OCI-LY1 (cell line): ENCODE data around the gene TUBGCP2.

Source experiments
- H2AFZ ChIP-seq: fragments of 200-600 bp; sonication (generic), shearing (Covaris generic); 2 replicates; pipeline ENCODE4 v1.6.0; 2014; ENCODE audit warnings: antibody characterized with exemption, mild to moderate bottlenecking, low read length
- H3F3A ChIP-seq: fragments of 200-600 bp; sonication (generic), shearing (Covaris generic); 2 replicates; pipeline ENCODE4 v1.6.0; 2014; ENCODE audit warnings: mild to moderate bottlenecking, antibody characterized with exemption, low read length, moderate library complexity; ENCODE audit not compliant: insufficient read depth
- H3K27ac ChIP-seq: fragments of 200-600 bp; sonication (generic); 2 replicates; pipeline ENCODE4 v1.5.1; 2014; ENCODE audit warnings: low read length, mixed run types, mild to moderate bottlenecking, low read depth; ENCODE audit not compliant: poor library complexity, severe bottlenecking
- H3K27me3 ChIP-seq: fragments of 200-600 bp; sonication (generic); 2 replicates; pipeline ENCODE4 v1.6.0; 2014; ENCODE audit warnings: antibody characterized with exemption, mild to moderate bottlenecking, low read length, moderate library complexity; ENCODE audit not compliant: insufficient read depth
- H3K36me3 ChIP-seq: fragments of 200-600 bp; sonication (generic); 2 replicates; pipeline ENCODE4 v1.6.1; 2014; ENCODE audit warnings: mild to moderate bottlenecking, antibody characterized with exemption, low read length, moderate library complexity, mixed read lengths; ENCODE audit not compliant: insufficient read depth
- H3K4me1 ChIP-seq: fragments of 200-600 bp; sonication (generic); 2 replicates; pipeline ENCODE4 v1.5.1; 2014; ENCODE audit warnings: mild to moderate bottlenecking, low read length, moderate library complexity; ENCODE audit not compliant: insufficient read depth, severe bottlenecking
- H3K4me2 ChIP-seq: fragments of 200-600 bp; sonication (generic), shearing (Covaris generic); 2 replicates; pipeline ENCODE4 v1.6.1; 2014; ENCODE audit warnings: low read length
- H3K4me3 ChIP-seq: fragments of 200-600 bp; sonication (generic); 2 replicates; pipeline ENCODE4 v1.5.1; 2014; ENCODE audit warnings: low read length, low read depth, mild to moderate bottlenecking, mixed read lengths; ENCODE audit not compliant: poor library complexity, severe bottlenecking
- H3K79me2 ChIP-seq: fragments of 200-600 bp; shearing (Covaris generic); 2 replicates; pipeline ENCODE4 v1.6.1; 2016; ENCODE audit warnings: mixed run types, low read length, mixed read lengths; ENCODE audit not compliant: insufficient read depth
- H3K9ac ChIP-seq: fragments of 200-600 bp; sonication (generic), shearing (Covaris generic); 2 replicates; pipeline ENCODE4 v1.6.1; 2014; ENCODE audit warnings: mild to moderate bottlenecking, low read length, mixed read lengths
- H3K9me2 ChIP-seq: fragments of 200-600 bp; sonication (generic), shearing (Covaris generic); 2 replicates; pipeline ENCODE4 v1.6.1; 2014; ENCODE audit warnings: low read depth, mild to moderate bottlenecking, low read length, mixed read lengths
- H3K9me3 ChIP-seq: fragments of 200-600 bp; shearing (Covaris generic); 2 replicates; pipeline ENCODE4 v1.6.1; 2014; ENCODE audit warnings: low read length, mixed read lengths
- H4K20me1 ChIP-seq: fragments of 200-600 bp; sonication (generic), shearing (Covaris generic); 2 replicates; pipeline ENCODE4 v1.6.0; 2016; ENCODE audit warnings: mild to moderate bottlenecking, low read length; ENCODE audit not compliant: insufficient read depth
- CTCF ChIP-seq: fragments of 200-600 bp; sonication (generic), shearing (Covaris generic); IDR thresholded peaks from 2 replicates; pipeline ENCODE4 v1.5.1; 2017; ENCODE audit warnings: mild to moderate bottlenecking, antibody characterized with exemption, low read length, moderate library complexity, mixed read lengths
- EZH2 ChIP-seq: fragments of 200-600 bp; sonication (generic), shearing (Covaris generic); IDR thresholded peaks from 2 replicates; pipeline ENCODE4 v1.8.0; 2017; ENCODE audit warnings: borderline replicate concordance, mixed run types, mild to moderate bottlenecking, antibody characterized with exemption, low read length, moderate library complexity, mixed read lengths

The TUBGCP2 gene

GRCh38 chr10:133274751-133275683, 33.7 kb downstream of the TUBGCP2 start:
- Histone ChIP-seq H3K4me1 (peaks cover 13% of the 10 kb centered on the region), H4K20me1 (no peaks in the 10 kb centered on the region), H3K4me2 (no peak overlapping the region), H3K27ac (no peak overlapping the region), H3K9me3 (no peaks in the 10 kb centered on the region), H3K36me3 (peaks cover 11% of the 10 kb centered on the region; the same call in 1 of the 2 replicates), H3K79me2 (no peaks in the 10 kb centered on the region), H3K9me2 (no peaks in the 10 kb centered on the region), H3F3A (no peaks in the 10 kb centered on the region), H3K4me3 (no peak overlapping the region), H3K9ac (no peak overlapping the region), H2AFZ (no peak overlapping the region), H3K27me3 (no peaks in the 10 kb centered on the region)
- TF ChIP-seq CTCF (no peak), EZH2 (no peak)

- Histone ChIP-seq H3K9me2 (no peaks in the 10 kb centered on the region), H3K27ac (no peak overlapping the region), H3K36me3 (no peaks in the 10 kb centered on the region), H3K9ac (no peak overlapping the region), H3K4me3 (no peak overlapping the region), H4K20me1 (no peaks in the 10 kb centered on the region), H3K4me2 (no peak overlapping the region), H3K27me3 (no peaks in the 10 kb centered on the region), H3K9me3 (no peaks in the 10 kb centered on the region), H3K79me2 (no peaks in the 10 kb centered on the region), H3F3A (no peaks in the 10 kb centered on the region), H3K4me1 (peaks cover 11% of the 10 kb centered on the region), H2AFZ (no peak overlapping the region)
- no peak for TF ChIP-seq CTCF
- TF ChIP-seq EZH2, result no peak
Measured at GRCh38 chr10:133273534-133274143, 35.0 kb downstream of the TUBGCP2 start.

- Histone ChIP-seq H4K20me1 (no peaks in the 10 kb centered on the region), H3K9me3 (no peaks in the 10 kb centered on the region), H3K4me3 (no peak overlapping the region), H3F3A (no peaks in the 10 kb centered on the region), H3K9me2 (no peaks in the 10 kb centered on the region), H2AFZ (no peak overlapping the region), H3K79me2 (no peaks in the 10 kb centered on the region), H3K27ac (no peak overlapping the region), H3K4me2 (no peak overlapping the region), H3K27me3 (no peaks in the 10 kb centered on the region), H3K4me1 (peaks cover 5% of the 10 kb centered on the region), H3K9ac (no peak overlapping the region), H3K36me3 (no peaks in the 10 kb centered on the region)
- TF ChIP-seq CTCF (no peak), EZH2 (no peak)
Measured at GRCh38 chr10:133272964-133273420, 35.7 kb downstream of the TUBGCP2 start.
